GM12865 (cell line): ENCODE data around the gene FAM200A.
A peak's percentile ranks its signal among the peaks of the same experiment; 100 is the strongest.

Experiments
- DNase-seq: peaks from one replicate; pipeline ENCODE4 v3.0.0; 2010; ENCODE audit warnings: low read depth
- H3K4me3 ChIP-seq: 2 replicates; pipeline ENCODE4 v1.5.1; 2011; ENCODE audit warnings: mild to moderate bottlenecking, low read depth, low read length, control low read depth
- TF ChIP-seq, protein P1 (sequence below): IDR thresholded peaks from 2 replicates; pipeline ENCODE4 v1.5.1; 2011; ENCODE audit warnings: low read length, control low read depth, low read depth, inconsistent platforms; ENCODE audit not compliant: insufficient read depth; ENCODE audit errors: missing control alignments

The FAM200A gene

DNA sequence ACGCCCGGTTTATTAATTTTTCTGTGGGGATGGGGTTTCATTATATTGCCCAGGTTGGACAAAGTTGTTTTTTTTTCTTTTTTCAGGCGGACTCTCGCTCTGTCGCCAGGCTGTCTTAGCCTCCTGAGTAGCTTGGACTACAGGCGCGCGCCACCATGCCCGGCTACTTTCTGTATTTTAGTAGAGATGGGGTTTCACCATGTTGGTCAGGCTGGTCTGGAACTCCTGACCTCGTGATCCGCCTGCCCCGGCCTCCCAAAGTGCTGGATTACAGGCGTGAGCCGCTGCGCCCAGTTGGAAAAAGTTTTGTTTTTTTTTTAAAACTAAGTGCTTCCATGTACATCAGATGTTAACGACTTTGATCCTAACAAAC, 51.3 kb downstream of the FAM200A start:
- peak overlapping the region; percentile 81 for H3K4me3 ChIP-seq
- DNase-seq, result no peak
- TF ChIP-seq, protein P1, sequence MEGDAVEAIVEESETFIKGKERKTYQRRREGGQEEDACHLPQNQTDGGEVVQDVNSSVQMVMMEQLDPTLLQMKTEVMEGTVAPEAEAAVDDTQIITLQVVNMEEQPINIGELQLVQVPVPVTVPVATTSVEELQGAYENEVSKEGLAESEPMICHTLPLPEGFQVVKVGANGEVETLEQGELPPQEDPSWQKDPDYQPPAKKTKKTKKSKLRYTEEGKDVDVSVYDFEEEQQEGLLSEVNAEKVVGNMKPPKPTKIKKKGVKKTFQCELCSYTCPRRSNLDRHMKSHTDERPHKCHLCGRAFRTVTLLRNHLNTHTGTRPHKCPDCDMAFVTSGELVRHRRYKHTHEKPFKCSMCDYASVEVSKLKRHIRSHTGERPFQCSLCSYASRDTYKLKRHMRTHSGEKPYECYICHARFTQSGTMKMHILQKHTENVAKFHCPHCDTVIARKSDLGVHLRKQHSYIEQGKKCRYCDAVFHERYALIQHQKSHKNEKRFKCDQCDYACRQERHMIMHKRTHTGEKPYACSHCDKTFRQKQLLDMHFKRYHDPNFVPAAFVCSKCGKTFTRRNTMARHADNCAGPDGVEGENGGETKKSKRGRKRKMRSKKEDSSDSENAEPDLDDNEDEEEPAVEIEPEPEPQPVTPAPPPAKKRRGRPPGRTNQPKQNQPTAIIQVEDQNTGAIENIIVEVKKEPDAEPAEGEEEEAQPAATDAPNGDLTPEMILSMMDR, result no peak

DNA sequence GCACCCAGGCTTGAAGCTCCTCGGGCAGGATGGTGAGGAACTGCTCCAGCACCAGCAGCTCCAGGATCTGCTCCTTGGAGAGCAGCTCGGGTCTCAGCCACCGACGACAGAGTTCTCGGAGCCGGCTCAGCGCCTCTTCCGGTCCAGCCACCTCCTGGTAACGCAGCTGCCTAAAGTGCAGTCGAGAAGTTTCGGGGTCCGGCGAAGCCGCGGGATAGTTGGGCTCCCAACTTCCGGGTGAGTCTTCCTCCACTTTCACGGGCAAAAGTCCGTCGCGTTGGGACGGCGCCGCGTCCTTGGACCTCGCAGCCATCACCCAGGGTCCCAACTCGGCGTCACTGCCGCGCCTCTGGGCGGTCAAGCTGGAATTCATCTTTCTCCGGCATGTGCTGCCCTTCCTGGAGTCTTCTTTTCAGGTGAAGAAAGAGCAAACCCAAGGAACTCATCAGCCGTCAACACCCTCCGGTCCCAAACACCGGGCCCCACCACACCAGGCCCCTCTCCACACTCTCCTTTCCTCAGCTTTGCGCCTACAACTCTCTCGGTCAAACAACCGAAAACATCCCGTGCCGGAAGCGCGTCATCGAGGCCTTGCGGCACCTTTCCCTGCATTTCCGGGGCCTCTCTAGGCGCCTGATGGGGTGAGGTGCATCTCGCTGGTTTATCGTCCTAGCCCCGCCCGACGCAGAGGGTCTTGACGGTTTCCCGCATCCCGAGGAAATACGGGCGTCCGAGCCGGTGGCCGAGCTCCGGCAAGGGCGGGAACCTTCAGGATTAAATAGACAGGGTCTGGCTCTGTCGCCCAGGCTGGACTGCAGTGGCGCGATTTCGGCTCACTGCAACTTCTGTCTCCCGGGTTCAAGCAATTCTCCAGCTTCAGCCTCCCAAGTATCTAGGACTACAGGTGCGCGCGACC, 51.9 kb downstream of the FAM200A start, which contains the start of gene ZNF394:
Gene ZNF394, minus strand, starts transcription at position 561 of the 916 bp plus-strand sequence. Its CDS starts 188 bp downstream, at position 373.
- peak; percentile 94 for DNase-seq
- peak within 1 kb of the TSS; percentile 81 for H3K4me3 ChIP-seq
- TF ChIP-seq, protein P1, result no peak

DNA sequence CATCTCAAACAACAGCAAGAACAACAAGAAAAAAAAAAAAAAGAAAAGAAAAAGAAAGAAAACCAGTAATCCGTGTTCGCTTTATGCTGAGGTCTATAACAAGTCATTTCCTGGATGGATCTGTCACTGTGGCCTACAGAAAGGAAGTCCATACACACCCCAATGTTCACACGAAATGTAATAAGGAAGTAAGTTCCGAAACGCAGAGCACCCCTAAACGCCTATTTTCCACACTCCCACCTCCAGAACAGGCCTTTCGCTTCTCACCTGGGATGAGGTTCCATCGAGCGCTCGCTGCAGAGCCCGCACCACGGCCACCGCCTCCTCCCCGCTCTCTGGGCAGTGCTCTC, 52.6 kb downstream of the FAM200A start:
- peak; percentile 41 for DNase-seq
- TF ChIP-seq, protein P1, result no peak
- peak overlapping the region; percentile 81 for H3K4me3 ChIP-seq

DNA sequence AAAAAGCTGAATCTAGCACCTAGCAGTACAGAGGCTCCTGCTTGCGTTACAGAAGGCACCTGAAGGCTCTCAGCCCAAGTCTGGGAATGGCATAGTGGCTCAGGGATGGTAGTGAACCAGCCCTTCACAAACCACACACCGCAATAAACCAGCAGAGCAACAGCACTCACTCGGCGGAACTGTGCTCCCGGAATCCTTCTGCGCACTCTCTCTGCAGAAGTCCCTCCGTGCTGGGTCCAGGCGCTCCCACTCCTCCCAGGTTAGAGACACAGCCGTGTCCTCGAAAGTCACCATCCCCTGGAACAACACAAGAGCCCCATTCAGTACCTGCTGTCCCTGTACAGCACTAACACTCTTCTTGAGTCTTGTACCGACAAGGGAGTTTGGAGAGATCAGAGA, 53.4 kb downstream of the FAM200A start:
- peak overlapping the region; percentile 81 for H3K4me3 ChIP-seq
- DNase-seq, result no peak
- TF ChIP-seq, protein P1, result no peak

DNA sequence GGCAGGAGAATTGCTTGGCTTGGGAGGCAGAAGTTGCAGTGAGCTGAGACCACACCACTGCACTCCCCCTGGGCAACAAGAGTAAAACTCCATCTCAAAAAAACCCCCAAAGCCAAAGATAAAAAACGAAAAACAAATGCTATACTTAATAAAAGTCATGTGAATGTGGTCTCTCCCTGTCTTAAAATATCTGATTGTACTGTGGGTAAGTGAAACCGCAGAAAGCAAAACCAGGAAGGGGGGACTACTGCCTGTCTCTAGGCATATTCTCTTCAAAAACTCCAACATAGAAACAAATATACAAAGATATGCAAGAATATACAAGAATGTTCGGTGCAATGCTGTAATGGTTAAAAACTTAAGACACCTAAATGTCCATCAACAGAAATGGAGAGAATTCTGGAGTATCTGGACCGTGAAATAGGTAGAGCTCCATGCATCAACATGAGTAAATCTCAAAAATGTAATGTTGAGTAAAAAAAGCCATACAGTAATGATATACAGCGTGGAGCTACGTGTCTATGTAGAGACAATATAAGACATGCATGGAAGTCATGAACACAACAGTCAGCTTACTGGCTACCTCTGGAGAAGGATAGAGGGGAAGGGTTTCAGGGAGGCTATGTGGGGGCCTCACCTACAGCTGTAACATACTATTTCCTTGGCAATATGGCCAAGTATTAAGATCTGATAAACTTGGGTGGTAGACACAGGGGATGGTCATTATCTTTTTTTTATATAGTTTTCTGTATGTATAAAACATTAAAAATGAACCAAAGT, 54.0 kb downstream of the FAM200A start:
- TF ChIP-seq, protein P1, result no peak
- peak overlapping the region; percentile 81 for H3K4me3 ChIP-seq
- DNase-seq, result no peak
